OCI-LY7 (cell line): ENCODE data around the gene RNF175. TPM values are rescaled to one million over a fixed set of nuclear protein-coding genes. Genes with fewer than 3 reads are reported as not detected.

Source experiments
- total RNA-seq, 2 experiments: library from RNA; depleted of rRNA in 1 of 2; stranded (reverse); fragments of >200 nt in 1 of 2; shearing (Covaris generic) in 1 of 2; gene quantifications; 2 replicates each; pipeline ENCODE4 v1.2.3, GENCODE V29; 2014 to 2022

RNF175 gene
- total RNA-seq, 2 experiments from 2014 or later = 0.25 TPM; not detected in 1

Other genes with a start within 250 kb of the RNF175 start
- 0.28 and 1.5 TPM in 2 replicates for gene TLR2, start 75.7 kb downstream of the RNF175 start, total RNA-seq (2014; rRNA removed; shearing (Covaris generic))
- gene TLR2, start 75.7 kb downstream of the RNF175 start, total RNA-seq (2022) = not detected in 2 replicates
- not detected in 2 replicates for gene SFRP2, start 29.1 kb upstream of the RNF175 start, total RNA-seq (2014; rRNA removed; shearing (Covaris generic))
- not detected in 2 replicates for gene SFRP2, start 29.1 kb upstream of the RNF175 start, total RNA-seq (2022)